A673 (cell line): Measurements from ENCODE around the gene ANKRD29. TPM values are rescaled to one million over a fixed set of nuclear protein-coding genes. Genes with fewer than 3 reads are reported as not detected.

ENCODE experiments used
- BruUV-seq: library from RNA; stranded (reverse); fragments of 400-500 nt; replicated peaks from 2 replicates; lab custom pipeline; 2021; lab: Mats Ljungman, UMichigan
- CTCF ChIA-PET: fragments of 300-600 bp; sonication (Branson Sonifier 250); formaldehyde crosslinking; loops from one replicate; lab custom pipeline; 2022; ENCODE audit warnings: antibody characterized with exemption; lab: Charles Lee
- POLR2A ChIA-PET: fragments of 300-600 bp; sonication (Branson Sonifier 250); formaldehyde crosslinking; loops from one replicate; lab custom pipeline; 2022; ENCODE audit warnings: antibody characterized with exemption; ENCODE audit not compliant: low non-redundant PET; lab: Charles Lee
- DNase-seq: peaks from one replicate; pipeline ENCODE4 v3.0.0-alpha.2; 2015; ENCODE audit warnings: low spot score
- H3K27ac ChIP-seq: fragments of 200-600 bp; sonication (generic); 2 replicates; pipeline ENCODE4 v1.5.1; 2016; ENCODE audit warnings: mixed run types, low read depth, mild to moderate bottlenecking, mixed read lengths, antibody characterized with exemption, low read length; ENCODE audit not compliant: poor library complexity, severe bottlenecking
- H3K27me3 ChIP-seq: fragments of 200-600 bp; sonication (generic); replicated peaks from 2 replicates; pipeline ENCODE4 v1.6.1; 2017; ENCODE audit warnings: mixed run types, low read depth, mild to moderate bottlenecking, mixed read lengths, antibody characterized with exemption, low read length; ENCODE audit not compliant: insufficient read depth, poor library complexity
- H3K36me3 ChIP-seq: fragments of 200-600 bp; sonication (generic); 2 replicates; pipeline ENCODE4 v1.6.1; 2016; ENCODE audit warnings: mixed run types, mild to moderate bottlenecking, mixed read lengths, antibody characterized with exemption, low read length; ENCODE audit not compliant: insufficient read depth, poor library complexity, severe bottlenecking
- H3K4me1 ChIP-seq: fragments of 200-600 bp; sonication (generic); 2 replicates; pipeline ENCODE4 v1.6.1; 2017; ENCODE audit warnings: mixed run types, mild to moderate bottlenecking, mixed read lengths, antibody characterized with exemption, low read length; ENCODE audit not compliant: insufficient read depth, poor library complexity, severe bottlenecking
- H3K4me3 ChIP-seq: fragments of 200-600 bp; sonication (generic); 2 replicates; pipeline ENCODE4 v1.5.1; 2016; ENCODE audit warnings: low read depth, mixed run types, mild to moderate bottlenecking, mixed read lengths, low read length; ENCODE audit not compliant: poor library complexity, severe bottlenecking
- H3K9me3 ChIP-seq: fragments of 200-600 bp; sonication (generic); 2 replicates; pipeline ENCODE4 v1.6.1; 2016; ENCODE audit warnings: mixed run types, low read depth, mild to moderate bottlenecking, mixed read lengths, antibody characterized with exemption, low read length; ENCODE audit not compliant: poor library complexity, severe bottlenecking
- CTCF ChIP-seq: fragments of 300-800, 200-600 bp; sonication (generic); conservative IDR thresholded peaks from 2 replicates; pipeline ENCODE4 v1.5.1; 2017; ENCODE audit warnings: low read depth, mild to moderate bottlenecking, antibody characterized with exemption, low read length, moderate library complexity, mixed read lengths
- EZH2 ChIP-seq: fragments of 200-600 bp; sonication (generic); IDR thresholded peaks from 2 replicates; pipeline ENCODE4 v1.6.1; 2017; ENCODE audit warnings: borderline replicate concordance, low read depth, mild to moderate bottlenecking, mixed read lengths, antibody characterized with exemption, low read length; ENCODE audit not compliant: poor library complexity, severe bottlenecking
- intact Hi-C: fragments of 100-400 bp; cut with micrococcal nuclease; formaldehyde crosslinking; loops from one replicate; pipeline ENCODE4 v1.10.0; 2022; ENCODE audit not compliant: unreplicated experiment
- total RNA-seq: library from RNA; stranded (reverse); gene quantifications from 2 replicates; pipeline ENCODE4 v1.2.3, GENCODE V29; 2021

Gene ANKRD29
- total RNA-seq, 1 experiment from 2014 or later, result 2.6 TPM

DNA sequence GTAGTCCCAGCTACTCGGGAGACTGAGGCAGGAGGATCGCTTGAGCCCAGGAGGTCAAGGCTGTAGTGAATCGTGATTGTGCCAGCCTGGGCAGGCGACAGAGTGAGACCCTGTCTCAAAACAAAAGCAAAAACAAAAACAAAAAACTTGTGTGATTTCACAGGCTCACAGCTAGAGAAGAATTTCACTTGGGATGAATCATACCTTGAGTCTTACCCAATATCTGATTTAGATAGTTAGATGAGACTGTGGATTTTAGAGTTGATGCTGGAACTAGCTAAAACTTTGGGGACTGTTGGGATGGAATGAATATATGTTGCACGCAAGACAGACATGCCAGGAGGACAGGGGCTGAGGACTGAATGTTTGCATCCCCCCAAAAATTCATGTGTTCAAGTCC lies 4.4 kb downstream of the ANKRD29 start:
- ChIA-PET CTCF (no interaction called here), POLR2A (no interaction called here)
- no peak for TF ChIP-seq CTCF
- no peak for TF ChIP-seq EZH2
- no TSS peak for BruUV-seq
- Histone ChIP-seq H3K9me3 (no peaks in the 10 kb centered on the region), H3K4me1 (no peaks in the 10 kb centered on the region), H3K27me3 (peaks cover 12% of the 10 kb centered on the region), H3K27ac (no peak overlapping the region), H3K4me3 (no peak overlapping the region), H3K36me3 (no peaks in the 10 kb centered on the region)
- intact Hi-C loops, result no loop called here
- no peak for DNase-seq

GRCh38 chr18:23652232-23652631 lies 10.5 kb downstream of the ANKRD29 start:
- Histone ChIP-seq H3K4me3 (no peak overlapping the region), H3K4me1 (peaks cover 11% of the 10 kb centered on the region), H3K27ac (no peak overlapping the region), H3K36me3 (no peaks in the 10 kb centered on the region), H3K27me3 (no peaks in the 10 kb centered on the region), H3K9me3 (no peaks in the 10 kb centered on the region)
- ChIA-PET CTCF (no interaction called here), POLR2A (interaction anchor here (0.9 kb wide), 1 partner anchor 14 kb away, joined by 5 read pairs; no protein-coding TSS in a partner anchor)
- intact Hi-C loops, result no loop called here
- TF ChIP-seq EZH2 (no peak), CTCF (no peak)
- no peak for DNase-seq
- BruUV-seq, result no TSS peak

DNA sequence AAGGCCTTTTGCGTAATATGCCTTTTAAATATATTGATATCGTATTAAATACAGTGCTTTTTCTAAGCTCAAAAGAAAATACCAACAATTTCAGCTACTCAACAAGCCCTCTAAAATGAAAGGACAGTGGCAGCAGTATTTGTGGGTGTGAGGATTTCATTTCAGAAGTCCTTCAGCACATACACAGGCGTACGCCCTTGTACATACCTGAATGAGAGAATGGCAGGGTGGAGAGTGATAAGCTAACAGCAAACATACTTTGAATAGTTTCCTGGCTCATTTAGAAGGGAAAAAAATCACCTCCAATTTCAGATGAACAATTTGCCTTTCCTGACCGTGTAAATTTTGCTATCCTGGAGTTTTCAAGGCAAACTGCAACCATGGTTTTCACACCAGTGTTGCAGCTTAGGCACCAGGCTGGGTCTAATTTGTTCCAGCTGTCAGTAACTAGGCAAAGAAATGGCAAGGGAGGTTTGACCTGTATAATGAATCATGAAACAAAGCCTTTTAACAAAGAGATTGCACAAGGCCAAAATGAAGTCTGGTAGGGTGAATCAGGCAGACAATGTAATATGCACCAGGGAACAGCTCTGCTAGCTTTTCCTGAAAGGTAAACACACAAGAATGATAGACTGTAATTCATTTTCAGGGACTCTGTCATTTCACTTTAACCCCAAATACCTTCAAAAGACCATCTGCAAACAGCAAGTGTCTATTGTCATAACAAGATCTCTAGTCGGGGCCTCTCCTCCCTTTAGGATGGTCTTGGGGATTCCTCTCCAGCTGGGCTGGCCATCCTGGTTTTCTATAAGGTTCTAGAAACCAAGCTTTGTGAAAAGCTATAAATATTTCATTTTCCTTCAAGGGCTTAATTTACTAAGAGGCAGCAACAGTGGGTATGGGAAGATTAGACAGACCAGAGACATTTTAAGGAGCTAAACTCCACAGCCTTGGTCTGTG lies 11.5 kb downstream of the ANKRD29 start:
- no peaks in the 10 kb centered on the region for H3K27me3 ChIP-seq
- POLR2A ChIA-PET, result interaction anchor here (0.9 kb wide), 1 partner anchor 13 kb away, joined by 5 read pairs; no protein-coding TSS in a partner anchor
- H3K9me3 ChIP-seq, result no peaks in the 10 kb centered on the region
- H3K27ac ChIP-seq, result no peak overlapping the region
- peak; percentile 68 for DNase-seq
- CTCF ChIA-PET, result no interaction called here
- no peaks in the 10 kb centered on the region for H3K36me3 ChIP-seq
- peaks cover 11% of the 10 kb centered on the region for H3K4me1 ChIP-seq
- intact Hi-C loops, result no loop called here
- no TSS peak for BruUV-seq
- TF ChIP-seq EZH2 (no peak), CTCF (no peak)
- H3K4me3 ChIP-seq, result no peak overlapping the region
